ENCODE data around the gene KRAS. TPM values are rescaled to one million over a fixed set of nuclear protein-coding genes. Genes with fewer than 3 reads are reported as not detected.

Gene KRAS
- total RNA-seq, 2 donors from 2014 or later: 18.6 to 20.2 TPM

DNA sequence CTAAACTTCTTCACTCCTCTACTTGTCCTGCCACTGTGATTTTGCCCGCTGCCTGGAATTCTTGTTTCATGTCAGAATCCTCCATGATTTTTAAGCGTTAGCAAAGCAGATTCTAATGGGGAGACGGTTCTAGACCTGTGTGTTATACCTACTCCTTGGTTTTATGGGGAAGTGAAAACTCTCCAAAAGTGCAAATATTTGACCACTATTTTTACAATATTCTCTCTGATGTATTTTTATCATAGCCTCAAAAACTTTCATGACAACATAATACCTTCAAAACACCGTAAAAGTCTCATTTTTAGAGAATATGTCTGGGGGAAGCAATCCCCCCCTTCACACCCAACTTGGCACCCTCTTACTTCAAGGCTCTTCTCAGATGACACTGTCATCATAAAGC lies 12.9 kb upstream of the KRAS start:
- DNase-seq (ENCODE audit: low spot score in 2 of 2) (no peak), ATAC-seq (no peak)
- H3K27ac Mint-ChIP-seq: no peak overlapping the region
- H3K36me3 Mint-ChIP-seq: peaks cover 0 to 5% of the 10 kb centered on the region in 2 donors
- peaks cover 0 to 9% of the 10 kb centered on the region in 2 donors for H3K9me3 Mint-ChIP-seq

- peaks cover 0 to 5% of the 10 kb centered on the region in 2 donors for H3K36me3 Mint-ChIP-seq
- ATAC-seq (no peak), DNase-seq (ENCODE audit: low spot score in 2 of 2) (no peak)
- peaks cover 0 to 9% of the 10 kb centered on the region in 2 donors for H3K9me3 Mint-ChIP-seq
- H3K27ac Mint-ChIP-seq: no peak overlapping the region
Measured at GRCh38 chr12:25262389-25263074, 11.8 kb upstream of the KRAS start.

DNA sequence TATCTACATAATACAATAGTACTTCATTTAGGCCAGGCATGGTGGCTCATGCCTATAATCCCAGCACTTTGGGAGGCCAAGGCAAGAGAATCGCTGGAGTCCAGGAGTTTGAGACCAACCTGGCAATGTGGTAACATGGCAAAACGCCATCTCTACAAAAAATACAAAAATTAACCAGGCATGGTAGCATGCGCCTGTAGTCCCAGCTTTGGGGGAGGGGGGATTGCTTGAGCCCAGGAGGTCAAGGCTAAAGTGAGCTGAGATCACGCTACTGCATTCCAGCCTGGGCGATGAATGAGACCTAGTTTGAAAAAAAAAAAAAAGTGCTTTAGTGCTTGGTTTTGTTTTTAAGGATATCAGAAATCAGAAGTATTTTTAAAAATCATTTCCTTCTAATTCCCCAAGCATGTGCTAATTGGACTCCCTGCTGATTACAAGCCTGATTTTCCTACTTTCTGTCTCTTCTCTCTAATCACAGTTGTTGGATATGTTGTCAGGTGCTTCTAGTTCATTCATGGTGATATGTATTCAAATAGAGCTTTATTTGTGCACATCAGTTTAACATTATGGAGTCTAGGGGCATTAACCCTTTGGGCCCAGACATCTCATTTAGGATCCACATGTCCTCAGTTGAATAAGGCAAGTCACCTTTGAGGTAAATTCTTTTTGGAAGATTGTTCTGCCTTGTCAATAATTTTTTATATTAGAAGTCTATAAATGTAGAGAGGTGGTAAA lies 7.0 kb upstream of the KRAS start:
- DNase-seq (ENCODE audit: low spot score in 2 of 2): no peak

DNA sequence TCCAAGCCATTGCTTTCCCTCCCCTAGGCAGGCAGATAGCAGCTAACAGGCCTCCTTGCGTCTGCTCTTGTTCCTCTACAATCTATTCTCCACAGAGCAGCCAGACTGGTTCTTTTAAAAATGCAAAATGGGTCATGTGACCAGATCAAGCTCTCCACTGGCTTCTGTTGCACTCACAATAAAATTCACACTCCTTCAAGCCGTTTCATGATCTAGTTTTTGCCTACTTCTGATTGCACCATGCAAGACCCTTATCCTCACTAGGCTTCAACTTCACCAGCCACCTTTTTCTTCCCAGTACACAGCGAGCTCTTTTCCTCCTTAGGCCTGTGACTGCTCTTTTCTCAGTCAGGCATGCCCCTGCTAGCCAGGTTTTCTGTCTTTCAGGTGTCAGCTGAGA lies 6.1 kb upstream of the KRAS start:
- H3K27ac Mint-ChIP-seq: no peak overlapping the region
- DNase-seq (ENCODE audit: low spot score in 2 of 2) (no peak), ATAC-seq (no peak)
- H3K9me3 Mint-ChIP-seq: peaks cover 0 to 9% of the 10 kb centered on the region in 2 donors
- peaks cover 0 to 5% of the 10 kb centered on the region in 2 donors for H3K36me3 Mint-ChIP-seq

More for the DNA sequence above, 7.0 kb upstream of the KRAS start:
- ATAC-seq: no peak
- peaks cover 0 to 5% of the 10 kb centered on the region in 2 donors for H3K36me3 Mint-ChIP-seq
- H3K9me3 Mint-ChIP-seq: peaks cover 0 to 9% of the 10 kb centered on the region in 2 donors
- no peak overlapping the region for H3K27ac Mint-ChIP-seq

DNA sequence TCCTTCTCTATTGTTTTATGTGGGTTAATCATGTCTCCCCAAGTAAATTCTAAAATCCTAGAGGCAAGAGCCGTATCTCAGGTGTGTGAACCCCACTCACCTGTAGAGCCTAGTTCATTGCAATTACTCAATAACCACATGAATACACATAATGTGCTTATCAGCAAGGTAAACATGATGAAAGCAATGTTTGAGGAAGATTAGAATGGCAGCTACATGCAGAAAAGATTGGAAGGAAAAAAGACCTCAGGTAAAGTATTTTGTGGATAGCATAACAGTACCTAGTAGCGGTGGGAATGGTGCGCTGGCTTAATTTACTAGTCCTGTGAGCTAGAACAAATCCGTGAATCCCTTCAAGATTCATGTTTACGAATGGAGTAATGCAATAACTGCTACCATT lies 5.3 kb upstream of the KRAS start:
- ATAC-seq (no peak), DNase-seq (ENCODE audit: low spot score in 2 of 2) (no peak)
- H3K36me3 Mint-ChIP-seq: peaks cover 0 to 5% of the 10 kb centered on the region in 2 donors
- peaks cover 0 to 9% of the 10 kb centered on the region in 2 donors for H3K9me3 Mint-ChIP-seq
- H3K27ac Mint-ChIP-seq: no peak overlapping the region

DNA sequence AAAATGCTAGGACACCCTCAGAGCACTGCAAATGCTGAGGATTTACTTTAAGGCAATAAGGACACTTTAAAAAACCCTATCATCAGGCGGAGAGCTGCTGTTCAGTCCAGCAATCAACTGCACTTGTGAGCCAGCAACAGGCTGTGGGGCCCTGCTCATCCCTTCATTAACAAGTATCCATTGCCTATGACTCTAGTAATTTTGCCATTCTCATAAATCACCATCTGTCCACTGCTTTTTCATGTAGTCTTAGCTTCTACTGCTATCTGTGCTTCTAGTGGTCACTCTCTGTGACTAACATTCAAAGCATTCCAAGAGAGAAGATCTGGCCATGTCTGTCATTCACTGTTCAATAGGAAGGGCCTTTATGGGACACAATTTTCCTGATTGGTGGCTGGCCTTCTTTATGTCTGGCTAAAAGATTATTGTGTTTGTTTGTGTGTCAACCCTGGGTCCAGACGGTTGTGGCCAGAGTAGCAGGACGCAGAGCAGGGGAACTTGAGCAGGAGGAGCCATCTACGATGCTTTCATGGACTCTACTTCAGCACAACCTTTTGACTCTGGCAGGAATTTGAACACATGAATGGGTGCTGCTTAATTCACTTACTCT lies 3.6 kb upstream of the KRAS start:
- no peak overlapping the region for H3K27ac Mint-ChIP-seq
- DNase-seq (ENCODE audit: low spot score in 2 of 2) (no peak), ATAC-seq (no peak)
- no peaks in the 10 kb centered on the region for H3K9me3 Mint-ChIP-seq
- no peaks in the 10 kb centered on the region for H3K36me3 Mint-ChIP-seq

DNA sequence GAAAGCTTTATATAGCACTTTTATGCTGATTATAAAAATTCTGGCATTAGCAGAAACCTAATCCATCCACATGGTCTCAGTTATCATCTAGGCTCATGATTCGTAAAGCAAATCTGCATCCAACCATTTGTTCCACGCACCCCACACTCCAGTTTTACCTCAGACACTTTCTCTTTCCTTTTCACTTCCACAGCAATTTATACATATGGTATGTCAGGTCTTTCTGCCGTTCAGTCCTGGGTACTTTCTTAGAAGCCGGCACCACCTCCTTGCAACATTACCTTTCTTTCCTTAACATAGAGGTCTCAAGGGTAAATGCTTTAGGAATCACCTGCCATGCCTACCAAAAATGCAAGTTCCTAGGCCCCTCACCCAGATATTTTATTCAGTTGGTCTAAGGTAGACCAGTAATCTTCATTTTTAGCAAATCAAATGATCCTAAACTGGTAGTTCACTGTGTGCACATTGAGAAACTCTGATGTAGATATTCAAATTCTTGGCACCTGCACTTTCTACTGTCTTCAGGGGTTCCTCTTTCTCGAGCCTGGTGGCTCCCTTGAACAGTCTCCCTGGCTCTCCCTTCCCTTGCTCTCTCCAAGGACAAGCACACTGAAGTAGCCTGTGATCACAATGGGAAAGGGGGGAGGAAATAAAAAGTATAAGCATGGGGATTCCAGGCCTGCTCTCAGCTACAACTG lies 2.8 kb upstream of the KRAS start:
- no peaks in the 10 kb centered on the region for H3K36me3 Mint-ChIP-seq
- DNase-seq (ENCODE audit: low spot score in 2 of 2) (no peak), ATAC-seq (no peak)
- no peak overlapping the region for H3K27ac Mint-ChIP-seq
- no peaks in the 10 kb centered on the region for H3K9me3 Mint-ChIP-seq

- ATAC-seq: no peak
- Mint-ChIP-seq H3K27ac (no peak overlapping the region), H3K36me3 (no peaks in the 10 kb centered on the region), H3K9me3 (no peaks in the 10 kb centered on the region)
- no peak for DNase-seq (ENCODE audit: low spot score in 2 of 2)
Measured at GRCh38 chr12:25252946-25253345, 2.2 kb upstream of the KRAS start.

- H3K9me3 Mint-ChIP-seq: no peaks in the 10 kb centered on the region
- H3K27ac Mint-ChIP-seq: no peak overlapping the region
- ATAC-seq (no peak), DNase-seq (ENCODE audit: low spot score in 2 of 2) (no peak)
- H3K36me3 Mint-ChIP-seq: no peaks in the 10 kb centered on the region
Measured at GRCh38 chr12:25251769-25252168, 1.0 kb upstream of the KRAS start.

DNA sequence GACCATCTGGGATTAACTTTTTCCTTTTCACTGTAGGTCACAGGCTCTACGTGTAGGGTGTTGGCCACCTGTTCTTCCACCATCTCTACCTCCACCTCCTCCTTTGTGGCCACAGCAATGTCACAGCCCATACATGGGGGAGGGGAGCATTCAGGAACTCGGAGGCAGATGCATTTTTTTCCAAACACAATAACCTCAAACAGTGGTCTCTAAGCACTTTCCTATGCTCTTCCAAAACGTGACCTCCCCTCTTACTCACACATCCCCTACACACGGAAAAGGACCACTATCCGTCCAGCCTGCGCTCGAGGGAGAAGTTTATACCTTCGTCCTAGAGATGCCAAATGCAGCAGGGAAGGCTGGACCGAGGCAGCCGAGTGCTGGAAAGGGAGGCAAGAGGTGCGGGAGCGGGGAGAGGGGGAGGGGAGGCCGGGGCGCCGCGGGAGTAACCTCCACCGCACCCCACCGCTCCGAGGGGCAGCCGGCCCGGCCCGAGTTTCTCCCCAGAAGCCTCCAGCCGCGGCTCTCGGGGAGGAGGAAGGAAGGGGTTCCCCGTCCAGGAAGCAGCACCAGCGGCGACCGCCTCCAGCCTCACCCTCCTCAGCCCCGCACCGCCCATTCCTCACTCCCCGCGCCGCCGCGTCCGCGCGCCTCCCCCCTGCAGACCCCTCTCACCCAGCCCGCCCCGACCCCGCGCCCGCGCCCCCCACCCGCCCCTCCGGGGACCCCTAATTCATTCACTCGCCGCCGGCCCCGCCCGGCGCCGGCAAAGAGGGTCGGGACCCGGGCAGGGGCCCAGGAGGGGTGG lies 594 bp downstream of the KRAS start:
- Mint-ChIP-seq H3K9me3 (no peaks in the 10 kb centered on the region), H3K36me3 (peaks cover 5 to 14% of the 10 kb centered on the region in 2 donors), H3K27ac (peak overlapping the region; percentile 82 to 86)
- DNase-seq (ENCODE audit: low spot score in 2 of 2) (peak; percentile 49 to 70), ATAC-seq (peak; percentile 60 to 68)

DNA sequence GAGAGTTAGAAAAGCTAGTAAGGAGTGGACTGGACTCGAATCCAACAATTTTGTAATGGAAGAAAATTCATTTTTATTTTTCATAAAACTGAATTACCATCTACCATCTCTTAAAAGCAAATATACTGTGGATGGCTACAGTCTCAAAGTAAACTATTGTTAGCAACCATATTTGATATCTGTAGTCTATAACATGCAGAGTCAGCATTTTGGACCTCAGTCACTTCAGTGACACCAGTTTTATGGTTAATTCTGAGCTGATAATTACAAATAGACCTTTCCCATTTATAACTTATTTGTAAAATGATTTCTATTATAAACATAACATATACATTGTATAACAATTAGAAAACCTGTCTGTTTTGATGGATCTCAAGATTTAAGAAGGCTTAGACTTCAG lies 2.0 kb downstream of the KRAS start:
- Mint-ChIP-seq H3K27ac (peak overlapping the region in 1 of 2 donors; percentile 82), H3K9me3 (no peaks in the 10 kb centered on the region), H3K36me3 (peaks cover 5 to 22% of the 10 kb centered on the region in 2 donors)
- ATAC-seq: no peak
- no peak for DNase-seq (ENCODE audit: low spot score in 2 of 2)

- ATAC-seq (no peak), DNase-seq (ENCODE audit: low spot score in 2 of 2) (no peak)
- Mint-ChIP-seq H3K27ac (no peak overlapping the region), H3K36me3 (peaks cover 5 to 22% of the 10 kb centered on the region in 2 donors), H3K9me3 (no peaks in the 10 kb centered on the region)
Measured at GRCh38 chr12:25248137-25248536, 2.6 kb downstream of the KRAS start.

- Mint-ChIP-seq H3K9me3 (no peaks in the 10 kb centered on the region), H3K36me3 (peaks cover 5 to 22% of the 10 kb centered on the region in 2 donors), H3K27ac (no peak overlapping the region)
- ATAC-seq (no peak), DNase-seq (ENCODE audit: low spot score in 2 of 2) (no peak)
Measured at GRCh38 chr12:25245491-25245890, 5.2 kb downstream of the KRAS start.

- ATAC-seq: no peak
- no peaks in the 10 kb centered on the region for H3K9me3 Mint-ChIP-seq
- H3K36me3 Mint-ChIP-seq: peaks cover 5 to 22% of the 10 kb centered on the region in 2 donors
- DNase-seq (ENCODE audit: low spot score in 2 of 2): no peak
- H3K27ac Mint-ChIP-seq: no peak overlapping the region
Measured at GRCh38 chr12:25243680-25243990, 7.1 kb downstream of the KRAS start.

DNA sequence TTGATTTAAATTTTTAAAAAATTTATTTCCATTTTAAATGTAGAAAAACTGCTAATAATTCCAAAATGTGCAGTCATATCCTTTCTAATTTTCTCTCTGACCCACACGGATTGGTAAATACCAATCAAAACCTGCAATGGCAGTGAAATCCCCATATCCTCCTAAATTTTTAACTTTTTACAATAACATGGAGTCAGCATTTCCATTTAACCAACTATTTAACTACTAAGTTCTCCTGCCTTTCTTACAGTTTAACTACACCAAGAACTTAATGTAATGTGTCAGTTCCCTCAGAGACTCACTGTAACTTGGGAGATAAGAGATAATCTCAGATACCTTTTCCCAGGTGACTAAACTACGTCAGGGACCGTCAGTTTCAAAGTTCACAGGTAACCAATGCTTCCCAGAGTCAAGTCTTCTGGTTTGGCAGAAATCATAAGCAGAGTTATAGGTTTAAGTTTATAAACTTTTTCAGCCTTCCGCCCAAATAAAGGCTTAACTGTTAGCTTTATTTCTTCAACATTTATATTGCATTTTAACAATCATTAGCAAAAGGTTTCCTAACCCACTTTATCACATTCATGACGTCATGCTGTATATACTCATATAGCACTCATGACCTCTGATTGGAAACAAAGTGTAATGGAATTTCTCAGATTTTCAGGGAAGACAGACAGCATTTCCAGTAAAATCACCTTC lies 7.6 kb downstream of the KRAS start:
- no peak overlapping the region for H3K27ac Mint-ChIP-seq
- no peaks in the 10 kb centered on the region for H3K9me3 Mint-ChIP-seq
- ATAC-seq (no peak), DNase-seq (ENCODE audit: low spot score in 2 of 2) (no peak)
- H3K36me3 Mint-ChIP-seq: peaks cover 5 to 22% of the 10 kb centered on the region in 2 donors

Data from activated naive CD4-positive, alpha-beta T cell treated with anti-CD3 and anti-CD28 coated beads, Interleukin-2, amount 50 U/mL, for 72 hours (primary cell).